ENCODE results near the gene ITCH.

Gene ITCH

DNA sequence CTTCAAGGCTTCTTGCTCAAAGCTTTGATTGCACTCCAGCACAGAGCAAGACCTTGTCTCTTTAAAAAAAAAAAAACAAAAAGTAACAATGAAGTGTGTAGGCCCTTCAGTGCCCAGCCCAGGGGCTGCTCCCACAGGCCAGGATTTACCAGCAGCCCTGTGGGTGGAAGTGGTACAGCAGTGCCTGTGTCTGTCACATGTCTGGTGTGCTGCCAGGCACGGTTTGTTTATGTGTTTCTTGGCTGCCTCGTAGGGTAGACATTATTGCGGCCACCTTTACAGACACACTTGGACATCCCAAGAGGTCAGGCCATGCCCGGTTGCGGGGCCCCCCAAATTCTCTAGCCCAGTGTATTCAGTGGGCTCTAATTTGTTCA, 165.8 kb downstream of the ITCH start:
- no peak overlapping the region for H3K4me3 ChIP-seq (ENCODE audit: low read length)
- DNase-seq (ENCODE audit: low read depth): no peak

DNA sequence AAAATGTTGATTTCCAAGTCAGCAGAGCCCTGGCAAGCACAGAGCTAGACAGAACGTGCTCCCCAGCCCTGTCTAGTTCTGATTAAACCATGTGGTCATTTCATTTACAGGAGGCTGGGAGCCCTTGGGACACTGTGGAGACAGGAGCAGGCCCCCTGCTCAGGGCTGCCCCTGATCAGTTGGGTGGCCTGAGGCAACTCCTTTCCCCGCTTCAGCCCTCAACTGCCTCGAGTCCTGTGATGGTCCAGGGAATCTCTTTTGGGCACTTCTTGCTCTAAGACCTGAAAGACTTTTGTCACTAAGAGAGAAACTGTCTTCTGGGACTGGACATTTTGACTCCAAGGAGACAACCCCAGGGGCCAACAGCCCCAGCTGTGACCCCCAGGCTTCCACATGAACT, 166.7 kb downstream of the ITCH start:
- TF ChIP-seq, protein P1, sequence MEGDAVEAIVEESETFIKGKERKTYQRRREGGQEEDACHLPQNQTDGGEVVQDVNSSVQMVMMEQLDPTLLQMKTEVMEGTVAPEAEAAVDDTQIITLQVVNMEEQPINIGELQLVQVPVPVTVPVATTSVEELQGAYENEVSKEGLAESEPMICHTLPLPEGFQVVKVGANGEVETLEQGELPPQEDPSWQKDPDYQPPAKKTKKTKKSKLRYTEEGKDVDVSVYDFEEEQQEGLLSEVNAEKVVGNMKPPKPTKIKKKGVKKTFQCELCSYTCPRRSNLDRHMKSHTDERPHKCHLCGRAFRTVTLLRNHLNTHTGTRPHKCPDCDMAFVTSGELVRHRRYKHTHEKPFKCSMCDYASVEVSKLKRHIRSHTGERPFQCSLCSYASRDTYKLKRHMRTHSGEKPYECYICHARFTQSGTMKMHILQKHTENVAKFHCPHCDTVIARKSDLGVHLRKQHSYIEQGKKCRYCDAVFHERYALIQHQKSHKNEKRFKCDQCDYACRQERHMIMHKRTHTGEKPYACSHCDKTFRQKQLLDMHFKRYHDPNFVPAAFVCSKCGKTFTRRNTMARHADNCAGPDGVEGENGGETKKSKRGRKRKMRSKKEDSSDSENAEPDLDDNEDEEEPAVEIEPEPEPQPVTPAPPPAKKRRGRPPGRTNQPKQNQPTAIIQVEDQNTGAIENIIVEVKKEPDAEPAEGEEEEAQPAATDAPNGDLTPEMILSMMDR (conservative IDR thresholded peaks at IDR 0.05; ENCODE audit: low read depth, low read length): no peak
- H3K4me3 ChIP-seq (ENCODE audit: low read length): no peak overlapping the region
- DNase-seq (ENCODE audit: low read depth): no peak

More for the DNA sequence above, 165.8 kb downstream of the ITCH start:
- TF ChIP-seq, protein P1 (conservative IDR thresholded peaks at IDR 0.05; ENCODE audit: low read depth, low read length): no peak

DNA sequence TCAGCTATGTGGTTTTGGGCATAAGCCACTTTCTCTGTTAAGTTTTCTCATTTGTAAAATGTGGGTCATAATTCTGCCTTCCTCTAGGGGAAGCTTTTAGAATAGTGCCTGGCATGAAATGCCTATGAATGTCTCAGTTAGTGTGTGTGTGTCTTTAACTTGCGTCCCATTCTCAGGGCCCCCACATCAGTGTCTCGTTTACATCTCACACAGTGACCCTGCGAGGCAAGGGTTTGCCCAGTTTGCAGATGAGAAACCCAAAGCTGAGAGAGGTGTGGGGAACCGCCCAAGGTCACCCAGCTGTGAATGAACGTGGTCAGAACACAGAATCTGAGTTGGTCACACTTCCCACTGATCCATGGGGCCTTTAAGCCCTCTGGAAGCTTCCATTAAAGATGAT, 167.3 kb downstream of the ITCH start:
- H3K4me3 ChIP-seq (ENCODE audit: low read length): no peak overlapping the region
- TF ChIP-seq, protein P1 (conservative IDR thresholded peaks at IDR 0.05; ENCODE audit: low read depth, low read length): no peak
- DNase-seq (ENCODE audit: low read depth): no peak

DNA sequence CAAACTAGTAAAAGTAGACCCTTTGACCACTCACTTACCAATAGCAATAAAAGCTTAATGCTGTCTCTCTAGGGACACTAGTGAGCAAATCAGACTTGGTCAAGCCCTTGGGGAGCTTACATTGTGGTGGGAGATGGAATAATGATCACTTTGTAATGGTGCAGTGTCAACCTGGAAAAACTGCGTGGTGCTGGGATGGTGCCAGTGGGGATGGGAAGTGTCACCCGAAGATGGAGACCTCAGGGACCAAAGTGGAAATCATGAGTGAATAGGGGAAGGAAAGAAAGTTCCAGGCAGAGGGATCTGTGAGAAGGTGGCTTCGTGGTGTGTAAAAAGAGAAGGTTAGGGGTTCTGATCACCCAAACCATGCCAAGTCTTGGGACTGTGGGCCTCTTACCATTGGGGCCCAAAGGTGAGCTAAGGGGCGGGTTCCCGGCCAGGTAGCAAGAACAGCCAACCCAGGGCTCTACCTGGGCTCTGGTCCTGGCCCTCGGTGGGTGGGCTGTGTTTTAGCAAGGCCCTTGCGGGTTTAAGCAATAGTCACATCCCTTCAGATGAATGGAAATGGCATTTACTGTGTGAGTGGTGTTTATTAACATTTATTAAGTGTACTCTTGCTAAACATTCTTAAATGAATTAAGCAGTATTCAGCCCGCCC, 168.7 kb downstream of the ITCH start:
- DNase-seq (ENCODE audit: low read depth): no peak
- no peak overlapping the region for H3K4me3 ChIP-seq (ENCODE audit: low read length)
- TF ChIP-seq, protein P1 (conservative IDR thresholded peaks at IDR 0.05; ENCODE audit: low read depth, low read length): no peak

DNA sequence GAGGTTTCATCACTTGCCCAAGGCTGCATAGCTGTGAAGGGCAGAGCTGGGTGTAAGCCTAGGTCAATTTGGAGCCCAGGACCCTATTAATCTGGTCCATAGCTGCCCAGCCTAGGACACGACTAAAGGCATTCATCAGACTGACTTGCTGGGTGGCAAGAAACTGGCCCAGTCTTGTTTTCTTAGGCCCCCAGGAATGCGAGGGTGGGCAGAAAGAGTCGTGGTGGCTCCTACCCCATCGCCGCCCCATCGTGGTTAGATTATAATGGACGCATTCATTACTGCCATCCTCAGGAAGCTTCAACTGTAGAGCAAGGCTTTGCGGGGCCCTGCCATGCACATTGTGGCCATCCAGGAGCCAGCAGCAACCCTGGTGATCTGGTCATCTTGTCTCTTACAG, 169.2 kb downstream of the ITCH start:
- no peak overlapping the region for H3K4me3 ChIP-seq (ENCODE audit: low read length)
- TF ChIP-seq, protein P1 (conservative IDR thresholded peaks at IDR 0.05; ENCODE audit: low read depth, low read length): no peak
- DNase-seq (ENCODE audit: low read depth): no peak

DNA sequence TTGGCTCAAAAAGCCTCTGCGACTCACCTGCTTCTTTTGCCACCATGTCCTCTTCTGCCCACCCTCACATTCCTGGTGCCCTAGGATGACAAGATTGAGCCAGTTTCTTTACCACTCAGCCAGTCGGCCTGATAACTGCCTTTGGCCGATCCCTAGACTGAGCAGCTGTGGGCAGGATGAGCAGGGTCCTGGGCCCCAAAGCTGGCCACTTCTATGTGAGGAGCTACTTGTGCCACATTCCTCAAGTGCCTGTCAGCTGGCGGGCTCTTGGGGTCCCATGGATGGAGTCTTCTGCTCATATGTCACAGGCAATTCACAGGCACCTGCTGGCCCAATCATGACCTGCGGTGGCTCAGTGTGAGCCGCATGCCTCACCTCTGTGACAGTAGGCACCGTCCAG, 169.7 kb downstream of the ITCH start:
- DNase-seq (ENCODE audit: low read depth): no peak
- no peak overlapping the region for H3K4me3 ChIP-seq (ENCODE audit: low read length)
- TF ChIP-seq, protein P1 (conservative IDR thresholded peaks at IDR 0.05; ENCODE audit: low read depth, low read length): no peak

DNA sequence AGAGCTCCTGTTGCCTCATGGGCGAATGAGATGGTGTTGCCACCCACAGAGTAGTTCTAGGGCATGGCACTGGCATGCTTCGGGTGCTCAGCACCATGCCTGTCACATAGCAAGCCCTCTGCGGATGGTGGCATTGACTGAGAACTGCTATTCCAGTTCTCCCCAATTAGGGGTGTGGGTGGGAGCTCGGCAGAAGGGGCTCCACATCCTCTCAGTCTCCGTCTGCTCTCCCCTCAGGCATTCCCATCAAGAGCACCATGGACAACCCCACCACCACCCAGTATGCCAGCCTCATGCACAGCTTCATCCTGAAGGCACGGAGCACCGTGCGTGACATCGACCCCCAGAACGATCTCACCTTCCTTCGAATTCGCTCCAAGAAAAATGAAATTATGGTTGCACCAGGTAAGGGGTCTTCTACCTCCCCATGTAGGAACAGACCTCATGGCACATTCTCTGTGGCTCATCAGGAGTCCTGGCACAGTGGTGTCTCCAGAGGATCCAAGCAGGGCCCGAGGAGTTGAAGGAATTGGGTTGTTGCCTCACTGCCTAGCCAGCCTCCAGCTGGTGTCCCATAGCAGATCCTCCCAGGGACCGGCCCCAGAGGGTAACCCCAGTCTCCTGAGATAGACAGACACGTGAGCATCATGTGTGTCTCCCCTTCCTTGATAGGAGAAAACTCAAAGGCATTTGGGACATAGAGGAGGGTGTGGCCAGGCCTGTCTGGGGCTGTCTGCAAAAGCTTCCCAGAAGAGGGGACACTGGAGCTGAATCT, 171.5 kb downstream of the ITCH start:
- no peak overlapping the region for H3K4me3 ChIP-seq (ENCODE audit: low read length)
- no peak for DNase-seq (ENCODE audit: low read depth)
- TF ChIP-seq, protein P1 (conservative IDR thresholded peaks at IDR 0.05; ENCODE audit: low read depth, low read length): no peak
